ENCODE data around the gene TLL2. TPM values are rescaled to one million over a fixed set of nuclear protein-coding genes. Genes with fewer than 3 reads are reported as not detected.

TLL2 gene
- total and polyA plus RNA-seq, 2 donors (not counting 3 experiments of a cell fraction or from before 2014, with no cell fraction given): 0.03 to 0.20 TPM

- intact Hi-C loops (cut with micrococcal nuclease): no loop called here
- dilution Hi-C loops (cut with MboI; ENCODE audit: extremely low pct_ligation_motif_present, low sequenced_read_pairs): no loop called here
- Histone ChIP-seq H3K9me3 (replicated peaks; ENCODE audit: control insufficient read depth, insufficient read depth, low read length) (no peaks in the 10 kb centered on the region), H3K4me3 (replicated peaks in 1 of 3; ENCODE audit: insufficient read depth in 1 of 3, low read depth in 1 of 3, low read length in 3 of 3) (no peak overlapping the region), H3K27me3 (ENCODE audit: control insufficient read depth in 2 of 2, insufficient read depth in 2 of 2, low read length in 2 of 2) (no peaks in the 10 kb centered on the region), H3K79me2 (ENCODE audit: control insufficient read depth, insufficient read depth, low read length) (no peaks in the 10 kb centered on the region), H2AFZ (ENCODE audit: low read depth, low read length) (no peak overlapping the region), H3K9ac (replicated peaks; ENCODE audit: extremely low read depth, insufficient read depth, low read length) (no peak overlapping the region), H3K4me1 (ENCODE audit: control insufficient read depth, extremely low read depth, insufficient read depth, low read length) (peaks cover 10% of the 10 kb centered on the region), H3K27ac (ENCODE audit: insufficient read depth, low read depth, low read length) (no peak overlapping the region), H3K9me1 (replicated peaks; ENCODE audit: control insufficient read depth, extremely low read depth, insufficient read depth, low read length) (no peaks in the 10 kb centered on the region), H3K36me3 (ENCODE audit: control insufficient read depth in 2 of 2, extremely low read depth in 1 of 2, insufficient read depth in 2 of 2, low read length in 2 of 2) (no peaks in the 10 kb centered on the region), H4K20me1 (replicated peaks; ENCODE audit: control insufficient read depth, extremely low read depth, insufficient read depth, low read length) (no peaks in the 10 kb centered on the region), H3K4me2 (ENCODE audit: insufficient read depth, low read length) (no peak overlapping the region)
- POLR2A ChIA-PET: no interaction called here
- CTCF ChIA-PET: interaction anchor here (0.9 to 2.6 kb wide), 4 partner anchors 9 to 30 kb away, joined by 3 to 17 read pairs (median 10); no protein-coding TSS in a partner anchor
- TF ChIP-seq GATA2 (IDR thresholded peaks at IDR 0.05; ENCODE audit: insufficient read depth, insufficient read length, low read depth, low read length) (no peak), MAX (IDR thresholded peaks at IDR 0.05; ENCODE audit: insufficient read depth, insufficient read length) (no peak), FOS (IDR thresholded peaks at IDR 0.05; ENCODE audit: borderline replicate concordance, insufficient read depth, low read length) (no peak), CTCF (IDR thresholded peaks at IDR 0.05; ENCODE audit: extremely low read depth in 1 of 2, insufficient read depth in 1 of 2, low read depth in 1 of 2, low read length in 2 of 2) (no peak), POLR2AphosphoS5 (IDR thresholded peaks at IDR 0.05; ENCODE audit: insufficient read depth, low read depth, low read length) (no peak), EZH2 (IDR thresholded peaks at IDR 0.05; ENCODE audit: borderline replicate concordance, low read depth, low read length, severe bottlenecking) (no peak)
- FAIRE-seq (no peak), DNase-seq (ENCODE audit: low read depth, low spot score) (no peak)
- no TSS peak for BruUV-seq (replicated peaks)
Observed at GRCh38 chr10:96365571-96365970, 148.2 kb downstream of the TLL2 start.
